ENCODE results near the gene DENND5B. TPM values are rescaled to one million over a fixed set of nuclear protein-coding genes. Genes with fewer than 3 reads are reported as not detected.
"Not testable (repeated sequence)": the region's sequence is repeated elsewhere in the genome, so short reads cannot be mapped to it uniquely, and the experiment has no call there.

Gene DENND5B
- total RNA-seq, 2 experiments from 2014 or later: 0.32 to 0.48 TPM

DNA sequence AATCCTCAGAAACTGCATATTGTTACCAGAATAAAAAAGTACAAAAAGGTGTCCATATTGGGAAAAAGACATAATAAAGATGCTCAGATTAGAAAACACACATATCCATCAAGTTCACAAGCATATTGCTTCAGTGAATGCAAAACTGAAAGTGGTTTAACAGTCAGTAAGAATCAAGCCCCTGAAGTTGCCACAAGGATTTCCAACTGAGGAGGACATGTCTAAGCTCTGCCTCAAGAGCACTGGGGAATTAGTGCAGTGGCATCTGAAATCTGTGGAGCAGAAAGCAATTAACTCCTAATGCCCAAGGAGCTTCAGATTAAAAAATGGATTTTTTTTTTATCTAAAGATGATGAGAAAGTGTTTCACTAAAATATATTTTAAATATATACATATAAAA, 113.2 kb downstream of the DENND5B start:
- Mint-ChIP-seq H3K27ac (no peak overlapping the region), H3K36me3 (ENCODE audit: low read depth) (no peaks in the 10 kb centered on the region)
- intact Hi-C loops (cut with DNase I, micrococcal nuclease): no loop called here

DNA sequence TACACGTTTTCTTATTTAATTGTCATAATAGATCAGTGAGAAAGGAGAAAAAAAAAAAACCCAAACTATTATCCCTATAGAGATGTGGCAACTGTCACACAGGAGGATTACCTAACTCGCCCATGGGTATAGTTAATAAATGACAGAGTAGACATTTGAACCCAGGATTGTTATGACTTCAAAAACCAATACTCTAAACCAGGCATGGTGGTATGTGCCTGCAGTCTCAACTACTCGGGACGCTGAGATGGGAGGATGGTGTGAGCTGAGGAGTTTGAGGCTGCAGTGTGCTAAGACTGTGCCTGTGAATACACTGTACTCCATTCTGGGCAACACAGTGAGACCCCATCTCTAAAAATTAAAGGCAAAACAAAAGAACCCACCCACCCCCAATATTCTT, 114.5 kb downstream of the DENND5B start:
- DNase-seq: no peak
- ChIA-PET CTCF (no interaction called here), POLR2A (no interaction called here)
- Mint-ChIP-seq H3K27me3 (no peaks in the 10 kb centered on the region), H3K9me3 (ENCODE audit: low read depth) (no peaks in the 10 kb centered on the region), H3K4me1 (no peaks in the 10 kb centered on the region), H3K36me3 (ENCODE audit: low read depth) (no peaks in the 10 kb centered on the region), H3K4me3 (no peak overlapping the region), H3K27ac (no peak overlapping the region)
- ATAC-seq: no peak
- intact Hi-C loops (cut with DNase I, micrococcal nuclease): no loop called here

More for the DNA sequence above, 113.2 kb downstream of the DENND5B start:
- DNase-seq: no peak
- no peak overlapping the region for H3K4me3 Mint-ChIP-seq
- no peaks in the 10 kb centered on the region for H3K9me3 Mint-ChIP-seq (ENCODE audit: low read depth)
- H3K27me3 Mint-ChIP-seq: no peaks in the 10 kb centered on the region
- no peaks in the 10 kb centered on the region for H3K4me1 Mint-ChIP-seq
- ChIA-PET POLR2A (no interaction called here), CTCF (interaction anchor here (0.6 kb wide), 1 partner anchor 8 kb away, joined by 3 read pairs; no protein-coding TSS in a partner anchor)
- ATAC-seq: no peak

DNA sequence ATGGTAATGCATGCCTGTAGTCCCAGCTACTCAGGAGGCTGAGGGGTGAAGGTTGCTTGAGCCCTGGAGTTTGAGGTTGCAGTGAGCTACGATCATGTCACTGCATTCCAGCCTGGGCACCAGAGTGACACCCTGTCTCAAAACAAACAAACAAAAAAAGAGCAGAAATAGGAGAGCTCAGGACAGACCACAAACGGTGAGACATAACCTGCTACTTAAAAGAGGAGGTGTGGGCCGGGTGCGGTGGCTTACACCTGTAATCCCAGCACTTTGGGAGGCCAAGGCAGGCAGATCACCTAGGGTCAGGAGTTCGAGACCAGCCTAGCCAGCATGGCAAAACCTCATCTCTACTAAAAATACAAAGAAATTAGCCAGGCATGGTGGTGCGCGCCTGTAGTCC, 115.3 kb downstream of the DENND5B start:
- ChIA-PET POLR2A (interaction anchor here (0.7 kb wide), 1 partner anchor 462 kb away, joined by 3 read pairs; no protein-coding TSS in a partner anchor), CTCF (interaction anchor here (1.0 kb wide), 1 partner anchor 14 kb away, joined by 3 read pairs; no protein-coding TSS in a partner anchor)
- intact Hi-C loops (cut with DNase I, micrococcal nuclease); H3K9me3 Mint-ChIP-seq (ENCODE audit: low read depth); DNase-seq; H3K36me3 Mint-ChIP-seq (ENCODE audit: low read depth); H3K4me3 Mint-ChIP-seq; H3K27ac Mint-ChIP-seq; H3K4me1 Mint-ChIP-seq; ATAC-seq; H3K27me3 Mint-ChIP-seq: not testable (repeated sequence)

GRCh38 chr12:31474751-31475150, 116.2 kb downstream of the DENND5B start:
- no peaks in the 10 kb centered on the region for H3K36me3 Mint-ChIP-seq (ENCODE audit: low read depth)
- ChIA-PET POLR2A (no interaction called here), CTCF (no interaction called here)

GRCh38 chr12:31471823-31472222, 119.1 kb downstream of the DENND5B start:
- intact Hi-C loops (cut with DNase I, micrococcal nuclease): no loop called here
- H3K27me3 Mint-ChIP-seq: no peaks in the 10 kb centered on the region
- no peak overlapping the region for H3K4me3 Mint-ChIP-seq
- ATAC-seq (no peak), DNase-seq (no peak)
- H3K4me1 Mint-ChIP-seq: no peaks in the 10 kb centered on the region
- no peaks in the 10 kb centered on the region for H3K9me3 Mint-ChIP-seq (ENCODE audit: low read depth)
- H3K36me3 Mint-ChIP-seq (ENCODE audit: low read depth): no peaks in the 10 kb centered on the region
- H3K27ac Mint-ChIP-seq: no peak overlapping the region
- ChIA-PET POLR2A (no interaction called here), CTCF (interaction anchor here (1.2 kb wide), 1 partner anchor 17 kb away, joined by 3 read pairs; no protein-coding TSS in a partner anchor)

More at GRCh38 chr12:31474751-31475150, 116.2 kb downstream of the DENND5B start:
- intact Hi-C loops (cut with DNase I, micrococcal nuclease): no loop called here
- Mint-ChIP-seq H3K4me3 (no peak overlapping the region), H3K27me3 (no peaks in the 10 kb centered on the region), H3K4me1 (no peaks in the 10 kb centered on the region), H3K9me3 (ENCODE audit: low read depth) (no peaks in the 10 kb centered on the region), H3K27ac (no peak overlapping the region)
- no peak for DNase-seq
- no peak for ATAC-seq

DNA sequence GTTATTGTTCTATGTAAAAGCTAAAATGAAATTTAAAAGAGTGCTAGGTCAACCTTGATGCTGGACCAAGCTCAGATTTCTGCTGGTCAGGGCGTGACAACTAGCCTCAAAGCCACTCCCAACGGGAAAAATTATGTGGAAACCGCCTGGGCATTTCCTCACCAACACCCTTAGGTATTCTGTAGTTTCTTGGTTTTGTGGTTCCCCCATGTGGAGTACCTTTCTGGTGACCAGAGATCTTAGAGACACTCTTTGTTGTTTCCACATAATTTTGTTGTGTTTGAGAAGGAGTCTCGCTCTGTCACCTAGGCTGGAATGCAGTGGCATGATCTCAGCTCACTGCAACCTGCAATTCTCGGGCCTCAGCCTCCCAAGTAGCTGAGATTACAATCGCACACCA, 119.9 kb downstream of the DENND5B start:
- no peaks in the 10 kb centered on the region for H3K36me3 Mint-ChIP-seq (ENCODE audit: low read depth)
- ChIA-PET CTCF (interaction anchor here (0.7 to 1.2 kb wide), 2 partner anchors 16 to 316 kb away, joined by 3 read pairs; no protein-coding TSS in a partner anchor), POLR2A (no interaction called here)
- H3K4me1 Mint-ChIP-seq: no peaks in the 10 kb centered on the region
- DNase-seq (no peak), ATAC-seq (no peak)
- no peaks in the 10 kb centered on the region for H3K9me3 Mint-ChIP-seq (ENCODE audit: low read depth)
- intact Hi-C loops (cut with DNase I, micrococcal nuclease): no loop called here
- no peaks in the 10 kb centered on the region for H3K27me3 Mint-ChIP-seq
- H3K27ac Mint-ChIP-seq: no peak overlapping the region
- H3K4me3 Mint-ChIP-seq: no peak overlapping the region

DNA sequence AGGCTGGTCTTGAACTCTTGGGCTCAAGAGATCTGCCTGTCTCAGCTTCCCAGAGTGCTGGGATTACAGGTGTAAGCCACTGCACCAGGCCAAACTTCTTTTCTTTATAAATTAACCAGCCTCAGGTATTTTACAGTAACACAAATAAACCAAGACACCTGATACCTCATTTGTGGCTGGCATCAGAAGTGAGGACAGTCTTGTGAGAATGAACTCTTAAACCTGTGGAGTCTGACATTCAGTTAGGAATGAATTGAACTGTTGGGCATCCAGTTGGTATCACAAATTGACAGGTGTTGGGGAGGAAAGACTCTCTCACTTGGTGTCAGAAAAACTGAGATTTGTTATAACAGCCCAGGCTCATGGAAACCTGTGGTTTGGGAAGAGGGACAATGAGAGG, 120.5 kb downstream of the DENND5B start:
- intact Hi-C loops (cut with DNase I, micrococcal nuclease): no loop called here
- no peaks in the 10 kb centered on the region for H3K36me3 Mint-ChIP-seq (ENCODE audit: low read depth)
- H3K4me3 Mint-ChIP-seq: no peak overlapping the region
- CTCF ChIA-PET: interaction anchor here (0.7 kb wide), 1 partner anchor 317 kb away, joined by 3 read pairs; no protein-coding TSS in a partner anchor
- H3K9me3 Mint-ChIP-seq (ENCODE audit: low read depth): no peaks in the 10 kb centered on the region
- ATAC-seq: no peak
- POLR2A ChIA-PET: no interaction called here
- no peaks in the 10 kb centered on the region for H3K4me1 Mint-ChIP-seq
- DNase-seq: no peak
- H3K27ac Mint-ChIP-seq: no peak overlapping the region
- H3K27me3 Mint-ChIP-seq: peaks cover 2% of the 10 kb centered on the region

DNA sequence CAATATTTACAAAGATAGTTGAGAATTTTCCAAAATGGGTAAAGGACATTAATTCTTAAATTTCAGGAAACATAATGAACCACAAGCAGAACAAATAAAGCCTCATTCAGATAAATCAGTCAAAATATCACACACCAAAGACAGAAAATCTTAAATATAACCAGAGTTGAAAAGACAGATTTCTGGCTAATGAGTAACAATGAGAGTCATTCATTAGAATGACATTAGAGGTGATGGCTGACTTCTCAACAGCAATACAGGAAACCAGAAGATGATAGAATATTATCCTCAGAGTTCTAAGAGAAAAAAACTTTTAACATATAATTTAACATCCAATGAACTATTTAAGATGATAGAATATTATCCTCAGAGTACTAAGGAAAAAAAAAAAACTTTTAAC, 124.2 kb downstream of the DENND5B start:
- POLR2A ChIA-PET: no interaction called here
- Mint-ChIP-seq H3K4me3 (no peak overlapping the region), H3K4me1 (no peaks in the 10 kb centered on the region), H3K27ac (no peak overlapping the region), H3K9me3 (ENCODE audit: low read depth) (no peaks in the 10 kb centered on the region), H3K36me3 (ENCODE audit: low read depth) (no peaks in the 10 kb centered on the region), H3K27me3 (peaks cover 2% of the 10 kb centered on the region)
- intact Hi-C loops (cut with DNase I, micrococcal nuclease): no loop called here
- ATAC-seq: no peak
- CTCF ChIA-PET: no interaction called here
- DNase-seq: no peak

- CTCF ChIA-PET: no interaction called here
- Mint-ChIP-seq H3K27ac (no peak overlapping the region), H3K36me3 (ENCODE audit: low read depth) (no peaks in the 10 kb centered on the region), H3K4me3 (no peak overlapping the region), H3K9me3 (ENCODE audit: low read depth) (no peaks in the 10 kb centered on the region), H3K4me1 (no peaks in the 10 kb centered on the region), H3K27me3 (peaks cover 4% of the 10 kb centered on the region)
- POLR2A ChIA-PET: no interaction called here
- intact Hi-C loops (cut with DNase I, micrococcal nuclease): no loop called here
- DNase-seq (no peak), ATAC-seq (no peak)
These were observed 125.9 kb downstream of the DENND5B start for GRCh38 chr12:31465002-31465401.

- no peak for ATAC-seq
- no peak overlapping the region for H3K27ac Mint-ChIP-seq
- ChIA-PET CTCF (no interaction called here), POLR2A (no interaction called here)
- H3K36me3 Mint-ChIP-seq (ENCODE audit: low read depth): no peaks in the 10 kb centered on the region
- H3K4me1 Mint-ChIP-seq: no peaks in the 10 kb centered on the region
- H3K27me3 Mint-ChIP-seq: peaks cover 2% of the 10 kb centered on the region
- H3K4me3 Mint-ChIP-seq: no peak overlapping the region
- H3K9me3 Mint-ChIP-seq (ENCODE audit: low read depth): no peaks in the 10 kb centered on the region
- no peak for DNase-seq
- intact Hi-C loops (cut with DNase I, micrococcal nuclease): no loop called here
These were observed 130.9 kb downstream of the DENND5B start for GRCh38 chr12:31460024-31460423.

- intact Hi-C loops (cut with DNase I, micrococcal nuclease): no loop called here
- H3K4me1 Mint-ChIP-seq: no peaks in the 10 kb centered on the region
- ATAC-seq (no peak), DNase-seq (no peak)
- H3K4me3 Mint-ChIP-seq: no peak overlapping the region
- no peak overlapping the region for H3K27ac Mint-ChIP-seq
- no peaks in the 10 kb centered on the region for H3K9me3 Mint-ChIP-seq (ENCODE audit: low read depth)
- ChIA-PET POLR2A (no interaction called here), CTCF (interaction anchor here (0.5 kb wide), 1 partner anchor 107 kb away, joined by 3 read pairs; no protein-coding TSS in a partner anchor)
- no peaks in the 10 kb centered on the region for H3K36me3 Mint-ChIP-seq (ENCODE audit: low read depth)
- H3K27me3 Mint-ChIP-seq: peaks cover 2% of the 10 kb centered on the region
These were observed 134.4 kb downstream of the DENND5B start for GRCh38 chr12:31456562-31456961.

DNA sequence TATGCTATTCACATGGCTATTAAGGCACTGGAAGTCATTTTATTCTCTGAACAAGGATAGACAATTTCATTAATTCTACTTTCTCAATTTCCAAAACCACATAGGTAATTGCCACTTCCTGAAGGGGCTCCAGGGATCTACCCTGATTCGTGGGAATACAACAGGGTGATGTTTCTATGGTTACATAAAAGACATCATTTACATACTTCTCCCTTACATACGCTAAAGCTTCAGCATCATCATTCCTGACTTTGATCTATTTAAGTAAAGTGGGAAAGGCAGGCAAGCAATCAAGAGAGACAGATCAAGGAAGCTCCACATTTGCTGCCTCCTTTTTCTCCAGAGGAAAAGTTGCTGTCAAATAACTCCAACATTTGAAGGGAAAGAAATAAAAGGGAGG, 146.2 kb downstream of the DENND5B start:
- Mint-ChIP-seq H3K4me1 (no peaks in the 10 kb centered on the region), H3K27me3 (no peaks in the 10 kb centered on the region), H3K4me3 (no peak overlapping the region), H3K27ac (no peak overlapping the region), H3K9me3 (ENCODE audit: low read depth) (no peaks in the 10 kb centered on the region), H3K36me3 (ENCODE audit: low read depth) (no peaks in the 10 kb centered on the region)
- intact Hi-C loops (cut with DNase I, micrococcal nuclease): no loop called here
- ATAC-seq: no peak
- CTCF ChIA-PET: interaction anchor here (0.8 kb wide), 1 partner anchor 9 kb away, joined by 3 read pairs; no protein-coding TSS in a partner anchor
- POLR2A ChIA-PET: no interaction called here
- no peak for DNase-seq

GRCh38 chr12:31440586-31440985, 150.3 kb downstream of the DENND5B start:
- Mint-ChIP-seq H3K4me1 (no peaks in the 10 kb centered on the region), H3K27me3 (peaks cover 2% of the 10 kb centered on the region), H3K9me3 (ENCODE audit: low read depth) (no peaks in the 10 kb centered on the region), H3K27ac (no peak overlapping the region), H3K36me3 (ENCODE audit: low read depth) (no peaks in the 10 kb centered on the region), H3K4me3 (no peak overlapping the region)
- DNase-seq (no peak), ATAC-seq (no peak)
- ChIA-PET POLR2A (no interaction called here), CTCF (no interaction called here)
- intact Hi-C loops (cut with DNase I, micrococcal nuclease): no loop called here
